HG02623 (cell line): Measurements from ENCODE around the gene SUCLG2.

Source experiments
- ATAC-seq: cut with Tn5 transposase; IDR thresholded peaks from one replicate; pipeline ENCODE4 v1.9.1; 2021; ENCODE audit warnings: moderate library complexity; ENCODE audit not compliant: unreplicated experiment

Gene SUCLG2

DNA sequence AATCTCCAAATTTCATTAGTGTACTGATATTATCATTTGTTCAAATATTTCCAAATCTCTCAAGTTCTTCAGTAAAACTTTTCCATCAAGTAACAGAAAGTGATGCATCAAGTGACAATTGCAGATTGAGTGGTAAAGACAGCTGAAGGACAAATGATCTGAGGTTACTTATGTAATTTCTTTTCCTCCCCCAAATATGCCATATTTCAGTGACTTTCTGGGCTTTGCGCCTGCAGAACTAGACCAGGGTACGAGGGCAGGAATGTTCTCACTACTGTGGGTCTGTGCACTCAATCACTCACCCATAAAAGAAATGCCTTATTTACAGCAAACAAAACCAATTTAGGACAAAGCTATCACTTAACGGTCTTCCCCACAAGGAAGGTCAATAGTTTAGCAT lies 4.7 kb downstream of the SUCLG2 start:
- ATAC-seq: no peak

DNA sequence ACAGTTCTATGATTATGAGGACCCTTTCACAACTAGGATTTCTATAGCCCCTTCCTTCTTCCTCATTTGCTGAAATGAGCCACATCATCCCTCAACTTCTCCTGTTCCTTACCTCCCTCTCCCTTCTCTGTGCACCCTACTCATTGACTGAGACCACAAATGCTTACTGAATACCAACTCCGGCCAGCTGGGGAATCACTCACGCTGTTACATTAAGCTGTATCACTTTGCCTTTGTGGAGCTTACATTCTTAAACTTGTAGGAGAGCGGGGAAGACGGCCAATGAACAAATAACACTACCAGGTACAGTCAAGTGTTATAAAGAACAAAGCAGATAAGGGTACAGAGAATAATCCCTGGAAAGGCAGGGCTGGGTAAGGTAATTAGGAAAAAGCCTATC lies 5.7 kb downstream of the SUCLG2 start:
- no peak for ATAC-seq

DNA sequence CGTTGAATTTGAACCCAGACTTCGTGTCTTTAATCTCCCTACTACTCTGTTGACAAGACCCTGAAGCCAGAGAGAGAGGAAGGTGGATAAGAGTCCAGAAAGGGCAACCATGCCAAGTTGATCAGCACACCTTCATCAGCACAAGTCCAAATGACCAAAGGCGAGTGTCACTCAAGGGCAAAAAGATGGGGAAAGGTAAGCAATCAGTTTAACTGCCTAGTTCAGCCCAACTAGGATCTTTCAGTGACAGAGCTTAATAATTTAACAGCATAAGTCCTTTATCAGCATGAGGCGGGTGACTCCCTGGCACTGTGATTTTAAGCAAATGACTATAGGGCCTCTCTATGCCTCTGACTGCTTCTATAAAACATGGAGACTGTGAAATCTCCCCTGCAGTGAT lies 6.2 kb downstream of the SUCLG2 start:
- ATAC-seq: no peak

DNA sequence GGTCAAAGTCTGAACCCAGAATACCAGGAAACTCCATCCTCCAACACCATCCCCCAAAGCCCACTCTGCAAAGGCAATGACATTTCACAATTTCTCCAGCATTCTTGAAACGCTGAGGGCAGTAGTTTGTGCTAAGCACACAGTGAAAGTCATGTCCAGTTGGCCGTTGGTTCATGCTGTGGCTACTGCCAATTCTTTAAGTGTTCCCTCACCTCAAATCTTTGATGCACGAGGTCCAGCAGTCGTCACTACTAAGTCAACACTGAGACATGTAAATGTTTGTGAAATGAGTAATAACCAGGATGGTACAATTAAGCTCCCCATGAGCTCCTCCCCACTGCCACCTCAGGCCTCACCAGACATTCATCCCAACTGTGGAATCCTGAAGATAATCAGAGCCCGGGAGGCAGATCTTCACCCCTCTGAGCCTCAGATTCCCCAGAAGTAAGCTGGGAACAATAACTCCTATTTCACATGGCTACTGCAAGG lies 7.0 kb downstream of the SUCLG2 start:
- no peak for ATAC-seq

DNA sequence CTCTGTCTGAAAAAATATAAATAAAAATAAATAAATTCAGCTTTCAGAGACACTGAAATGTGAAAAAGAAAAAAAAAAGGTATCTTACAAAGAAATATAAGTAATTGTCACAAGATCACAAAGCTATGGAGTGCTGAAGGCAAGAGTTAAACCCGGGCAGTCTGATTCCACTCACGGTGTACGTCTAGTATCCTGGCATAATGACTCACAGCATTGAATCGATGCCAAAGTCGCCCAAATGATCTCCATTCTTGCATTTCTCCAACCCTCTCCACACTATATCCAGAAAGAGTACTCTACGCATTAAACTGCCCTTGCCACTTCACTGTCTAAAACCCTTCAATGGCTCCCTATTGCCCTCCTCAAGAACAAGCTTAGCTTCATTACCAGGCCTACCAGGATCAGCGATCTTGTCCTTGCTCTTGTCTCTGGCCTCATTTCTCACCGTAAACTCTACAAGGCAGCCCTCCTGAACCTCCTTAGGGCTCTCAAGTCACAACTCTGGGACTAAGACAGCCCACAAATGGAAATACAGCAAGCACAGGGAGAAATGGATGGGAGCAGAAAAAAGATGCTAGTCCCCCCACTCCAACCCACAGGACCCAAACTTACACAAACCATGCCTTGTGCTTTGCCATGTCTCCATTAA lies 7.7 kb downstream of the SUCLG2 start:
- no peak for ATAC-seq

DNA sequence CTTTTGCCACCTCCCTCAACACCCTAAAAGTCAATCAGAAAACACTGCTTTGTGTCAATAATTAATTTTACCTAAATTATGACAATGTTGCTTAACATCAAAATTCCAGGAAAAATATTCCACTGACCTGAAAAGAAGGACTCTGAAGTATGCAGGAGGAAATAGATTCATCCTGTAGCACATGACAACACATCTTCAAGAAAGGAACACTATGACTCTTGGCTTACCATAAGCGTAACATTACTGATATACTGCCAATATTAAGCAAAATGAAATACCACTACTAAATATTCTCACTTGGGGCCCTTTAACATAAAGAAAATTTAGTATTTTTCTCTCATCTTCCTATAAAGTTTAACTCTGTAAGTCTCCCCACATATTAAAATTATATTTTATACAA lies 9.6 kb downstream of the SUCLG2 start:
- no peak for ATAC-seq

DNA sequence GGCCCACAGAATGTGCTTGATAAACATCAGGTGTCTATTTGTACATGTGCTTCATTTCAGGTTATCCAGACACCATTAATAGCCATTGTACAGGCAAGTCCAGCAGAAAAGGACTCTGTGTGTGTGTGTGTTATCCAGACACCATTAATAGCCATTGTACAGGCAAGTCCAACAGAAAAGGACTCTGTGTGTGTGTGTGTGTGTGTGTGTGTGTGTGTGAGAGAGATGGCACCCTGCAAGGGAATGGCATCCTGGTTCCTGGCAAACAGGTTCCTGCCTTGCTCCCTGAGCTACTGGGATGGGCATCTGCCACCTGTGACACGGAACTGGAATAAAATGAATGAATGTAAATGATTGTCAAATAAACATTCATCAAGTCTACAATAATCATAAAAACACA lies 11.7 kb downstream of the SUCLG2 start:
- no peak for ATAC-seq

DNA sequence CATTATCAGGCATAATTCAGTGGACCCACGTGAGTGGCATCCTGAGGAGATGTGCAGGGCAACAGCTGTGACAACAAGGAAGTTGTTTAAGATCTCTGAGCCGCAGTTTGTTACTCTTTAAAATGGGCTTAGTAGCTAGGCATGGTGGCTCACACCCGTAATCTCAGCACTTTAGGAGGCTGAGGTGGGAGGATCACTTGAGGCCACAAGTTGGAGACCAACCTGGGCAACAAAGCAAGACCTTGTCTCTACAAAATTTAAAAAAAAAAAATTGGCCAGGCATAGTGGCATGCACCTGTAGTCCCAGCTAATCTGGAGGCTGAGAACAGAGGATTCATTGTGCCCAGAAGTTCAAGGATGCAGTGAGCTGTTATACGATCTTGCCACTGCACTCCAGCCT lies 12.2 kb downstream of the SUCLG2 start:
- no peak for ATAC-seq

DNA sequence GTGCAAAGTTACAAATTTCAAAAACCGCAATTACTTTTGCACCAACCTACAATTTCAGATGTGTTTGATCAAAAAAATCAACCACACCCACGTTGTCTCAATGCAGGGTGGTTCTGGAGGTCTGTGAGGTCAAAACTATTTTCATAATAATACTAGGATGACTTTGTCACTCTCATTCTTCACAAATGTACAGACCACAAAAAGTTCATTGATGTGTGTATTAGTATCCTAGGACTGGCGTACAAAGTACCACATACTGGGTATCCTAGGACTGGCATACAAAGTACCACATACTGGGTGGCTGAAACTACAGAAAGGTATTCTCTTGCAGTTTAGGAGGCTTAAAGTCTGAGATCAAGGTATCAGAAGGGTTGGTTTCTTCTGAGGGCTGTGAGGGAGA lies 13.0 kb downstream of the SUCLG2 start:
- ATAC-seq: no peak

DNA sequence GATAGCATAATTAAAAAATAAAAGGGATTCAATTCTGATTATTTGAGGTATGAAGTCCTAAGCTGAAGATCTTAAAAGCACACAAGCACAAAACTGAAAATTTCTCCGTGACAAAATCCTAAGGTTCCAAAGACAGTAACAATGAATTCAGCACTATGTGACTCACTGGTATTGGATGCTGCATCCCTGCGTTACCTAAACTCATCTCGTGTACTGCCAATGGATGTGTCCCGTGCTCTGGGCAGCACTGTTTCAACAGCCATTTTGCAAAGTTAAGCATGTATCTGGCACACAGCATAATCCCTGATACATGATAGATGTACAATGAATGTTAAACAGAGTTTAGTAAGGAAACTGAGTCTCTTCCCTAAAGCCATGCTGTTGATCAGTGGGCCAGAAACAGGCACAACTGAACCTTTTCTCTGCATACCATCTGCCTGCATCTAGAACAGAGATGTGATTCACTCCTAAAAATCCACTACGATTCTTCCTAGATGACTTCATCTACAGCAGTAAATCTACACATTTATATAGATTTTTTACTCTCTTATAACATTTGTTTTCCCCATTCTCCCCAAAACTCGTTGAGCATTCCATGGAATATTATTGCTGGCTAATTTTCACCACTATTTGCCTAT lies 14.3 kb downstream of the SUCLG2 start:
- ATAC-seq: no peak

DNA sequence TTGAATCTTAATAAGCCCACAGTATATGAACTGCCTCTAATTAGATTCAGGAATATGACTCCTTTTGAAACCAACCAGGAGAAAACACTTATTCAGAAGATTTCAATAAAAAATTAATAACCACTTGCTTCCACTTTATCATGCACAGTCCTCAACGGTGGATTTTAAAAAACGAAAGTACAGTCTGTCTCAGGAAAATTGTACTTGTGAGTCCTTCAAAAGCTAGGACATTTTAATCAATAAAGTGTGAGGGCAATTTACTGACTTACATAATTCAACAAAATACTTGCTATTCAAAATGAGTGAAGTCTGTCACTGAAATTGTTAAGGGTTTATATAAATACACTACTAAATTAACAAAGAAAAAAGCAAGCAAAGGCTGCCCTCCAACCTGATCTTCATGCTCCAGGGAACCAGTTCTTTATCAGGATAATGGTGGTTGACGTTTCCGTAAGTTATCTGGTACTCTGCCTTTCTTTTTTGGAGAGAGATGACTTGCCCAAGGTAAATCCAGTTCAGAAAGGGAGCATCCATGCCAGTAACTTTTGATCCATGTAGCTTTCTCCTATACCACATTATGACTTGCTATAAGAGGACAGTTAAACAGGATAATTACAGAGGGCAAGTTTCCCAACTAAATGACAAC lies 17.0 kb downstream of the SUCLG2 start:
- ATAC-seq: no peak

DNA sequence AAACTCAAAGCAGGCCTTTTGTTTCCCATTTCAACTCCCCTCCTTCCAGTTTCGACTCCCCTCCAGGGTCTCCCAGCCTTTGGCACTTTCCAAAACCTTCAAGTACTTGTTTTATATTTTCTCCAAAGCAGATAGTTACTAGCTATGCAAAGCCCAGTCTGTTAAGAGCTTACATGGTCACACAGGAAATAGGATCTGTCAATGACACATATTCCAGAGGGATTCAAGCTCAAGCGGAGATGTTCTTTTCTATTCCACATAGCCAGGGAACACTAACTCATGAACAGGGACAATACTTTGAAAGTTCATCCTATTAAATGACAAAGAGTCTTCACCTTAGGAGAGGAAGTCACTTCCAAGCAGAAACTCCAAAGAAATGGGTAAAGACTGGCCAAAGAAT lies 18.6 kb downstream of the SUCLG2 start:
- no peak for ATAC-seq

DNA sequence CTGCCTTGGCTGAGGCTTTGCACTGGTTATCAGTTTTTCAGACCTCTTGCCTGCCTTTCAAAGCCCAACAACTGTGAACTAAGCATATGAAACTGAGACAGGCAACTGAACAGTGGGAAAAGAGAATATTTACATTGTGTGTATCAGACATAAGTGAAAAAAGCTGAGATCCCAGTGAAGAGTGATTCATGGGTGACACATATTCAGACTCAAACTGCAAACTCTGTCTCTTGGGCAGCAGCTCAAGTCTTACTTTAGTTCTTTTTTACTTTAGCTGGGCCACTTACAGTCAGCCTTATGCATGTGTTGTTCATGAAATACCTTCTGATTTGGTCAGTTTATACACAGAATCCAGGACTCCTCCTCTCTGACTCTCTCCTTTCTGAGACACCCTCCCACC lies 19.2 kb downstream of the SUCLG2 start:
- ATAC-seq: no peak

DNA sequence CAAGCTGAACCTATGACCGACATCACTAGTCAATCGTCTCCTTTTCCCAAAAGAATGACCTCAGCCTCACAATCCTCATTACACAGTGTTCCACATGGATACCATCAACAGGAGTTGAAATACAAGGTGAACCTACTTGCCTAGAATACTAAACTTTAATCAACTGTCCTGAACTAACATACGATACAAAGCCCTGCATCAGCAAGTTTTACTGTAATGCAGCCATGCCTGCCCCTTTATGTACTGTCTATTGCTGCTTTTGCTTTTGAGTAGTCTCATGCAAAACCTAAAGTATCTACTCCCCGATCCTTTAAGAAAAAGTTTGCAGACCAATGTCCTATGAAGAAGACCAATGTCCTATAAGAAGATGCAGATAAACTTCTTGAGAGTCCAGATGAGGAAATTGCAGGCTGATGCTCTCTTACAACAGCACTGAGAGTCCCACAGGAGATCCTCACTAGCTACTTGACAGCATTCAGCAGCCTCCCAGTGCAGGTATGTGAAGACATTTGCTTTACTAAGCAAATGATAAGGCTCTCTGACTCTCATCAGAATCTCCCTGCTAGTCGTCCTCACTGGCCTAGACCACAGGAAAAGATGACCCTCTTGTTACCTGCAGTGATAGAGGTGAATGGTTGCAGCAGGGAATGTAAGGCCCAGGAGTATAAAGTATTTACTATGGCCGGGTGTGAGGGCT lies 23.6 kb downstream of the SUCLG2 start:
- no peak for ATAC-seq

DNA sequence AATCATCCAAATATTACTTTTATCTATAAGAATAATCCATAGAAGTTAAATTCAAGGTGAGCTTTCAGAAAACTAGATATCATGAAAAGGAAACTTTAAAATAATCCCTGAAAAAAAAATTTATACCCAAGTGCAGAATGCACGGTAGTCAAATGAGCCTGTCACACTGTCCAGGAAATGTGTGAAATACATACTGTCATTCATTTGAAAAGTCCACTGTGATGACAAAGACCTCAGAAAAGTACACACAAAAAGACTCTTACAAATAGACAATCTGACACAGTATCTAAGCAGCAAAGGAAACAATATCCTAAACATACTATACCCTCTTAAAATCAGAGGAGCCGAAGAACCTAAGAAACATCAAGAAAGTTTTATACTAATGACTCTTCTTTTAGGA lies 29.7 kb downstream of the SUCLG2 start:
- ATAC-seq: no peak

DNA sequence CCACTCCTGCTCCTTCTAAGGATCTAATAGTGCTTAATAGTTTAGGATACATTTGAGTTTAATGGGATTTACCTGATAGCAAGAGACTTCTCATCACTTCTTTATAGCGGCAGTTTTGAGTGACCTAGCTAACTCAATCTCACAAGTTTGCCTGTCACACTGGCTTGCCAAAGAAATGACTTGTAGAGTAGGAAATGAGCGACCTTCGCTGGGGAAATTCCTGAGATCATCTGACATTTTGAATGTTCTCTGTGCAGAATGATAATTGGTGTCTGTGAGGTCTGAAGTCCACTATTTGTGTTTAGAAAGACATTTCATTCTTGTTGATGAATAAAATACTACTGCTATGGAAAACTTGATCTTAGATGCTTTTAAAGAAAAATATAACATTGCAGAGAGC lies 30.3 kb downstream of the SUCLG2 start:
- ATAC-seq: no peak

DNA sequence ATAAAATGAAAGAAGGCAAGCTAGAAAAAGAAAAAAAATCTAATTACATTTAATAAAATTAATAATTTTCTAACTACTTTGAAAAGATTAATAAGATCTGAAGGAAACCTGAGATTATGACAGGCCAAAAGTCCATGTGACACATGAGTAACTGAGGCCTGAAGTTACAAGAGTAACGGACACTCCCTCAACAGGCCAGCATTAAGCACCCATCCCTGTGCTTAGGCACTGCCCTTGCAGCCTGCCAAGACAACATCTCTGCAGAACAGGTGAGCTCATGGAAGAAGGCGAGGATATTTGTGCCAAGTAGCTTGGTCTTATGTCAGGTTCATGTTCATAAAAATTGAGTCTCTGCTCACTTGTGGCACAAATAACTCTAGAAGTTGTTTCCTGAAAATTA lies 31.8 kb downstream of the SUCLG2 start:
- no peak for ATAC-seq

DNA sequence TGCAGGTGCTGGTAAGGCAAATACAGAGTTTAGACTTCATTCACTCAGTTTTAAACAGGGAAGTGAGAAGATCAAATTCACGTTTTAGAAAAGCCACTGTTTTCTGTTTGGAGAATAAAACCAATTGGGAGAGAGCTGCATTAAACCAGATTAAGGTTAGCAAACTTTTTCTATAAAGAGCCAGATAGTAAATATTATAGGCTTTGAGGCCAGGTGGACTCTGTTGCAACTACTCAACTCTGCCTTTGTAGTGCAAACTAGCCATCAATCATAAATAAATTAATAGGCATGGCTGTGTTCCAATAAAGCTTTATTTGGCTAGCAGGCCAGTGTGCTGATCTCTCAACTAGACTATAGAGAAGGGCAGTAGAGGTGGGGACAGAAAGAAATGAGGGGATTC lies 33.5 kb downstream of the SUCLG2 start:
- no peak for ATAC-seq

DNA sequence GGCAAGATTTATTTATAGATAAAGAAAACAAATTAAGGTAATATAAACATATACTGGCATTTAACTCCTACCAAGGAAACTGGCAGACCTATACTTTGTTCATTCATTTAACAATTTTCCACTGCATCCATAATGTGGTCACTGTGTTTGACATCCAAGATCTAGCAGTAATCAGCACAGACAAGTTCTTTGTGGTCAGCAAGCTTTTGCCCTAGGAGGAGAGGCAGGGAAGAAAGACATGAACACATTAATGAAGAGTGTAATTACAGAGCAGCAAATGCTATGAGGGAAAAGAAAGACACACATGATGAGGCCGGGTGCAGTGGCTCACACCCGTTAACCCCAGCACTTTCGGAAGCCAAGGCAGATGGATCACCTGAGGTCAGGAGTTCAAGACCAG lies 34.4 kb downstream of the SUCLG2 start:
- no peak for ATAC-seq

DNA sequence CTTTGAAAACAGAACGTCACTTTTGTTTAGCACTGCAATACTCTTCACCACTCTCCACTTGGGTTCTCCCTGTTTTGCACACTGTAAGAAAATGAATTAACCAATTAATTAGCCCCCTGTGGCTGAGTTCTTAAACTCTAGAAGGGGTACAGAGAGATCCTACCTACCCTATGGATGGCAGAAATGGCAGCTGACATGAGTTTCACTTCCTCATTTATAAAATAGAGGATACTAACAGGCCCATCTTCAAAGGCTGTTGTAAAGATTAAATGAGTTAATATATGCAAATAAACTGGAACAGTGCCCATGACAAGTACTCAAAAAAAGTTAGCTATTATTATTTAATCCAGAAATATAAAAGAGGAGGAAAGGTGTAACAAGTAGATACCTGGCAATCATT lies 36.9 kb downstream of the SUCLG2 start:
- ATAC-seq: peak; percentile 57

DNA sequence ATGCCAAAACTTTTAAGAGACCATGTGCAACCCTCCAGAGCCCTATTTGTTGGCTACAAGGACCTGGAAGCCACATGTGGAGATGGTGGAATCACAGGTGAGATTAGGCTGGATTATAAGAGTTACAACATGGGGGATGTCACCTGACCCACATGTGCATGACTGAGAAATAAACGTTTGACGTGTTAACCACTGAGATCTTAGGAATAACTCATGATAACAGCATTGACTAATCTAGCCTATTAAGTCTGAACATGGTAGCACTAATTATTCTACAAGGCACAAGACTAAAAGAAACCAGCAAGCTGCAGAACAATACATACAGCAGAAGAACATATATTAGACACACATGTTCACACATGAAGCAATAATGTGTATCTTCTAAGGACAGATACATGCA lies 38.4 kb downstream of the SUCLG2 start:
- no peak for ATAC-seq

DNA sequence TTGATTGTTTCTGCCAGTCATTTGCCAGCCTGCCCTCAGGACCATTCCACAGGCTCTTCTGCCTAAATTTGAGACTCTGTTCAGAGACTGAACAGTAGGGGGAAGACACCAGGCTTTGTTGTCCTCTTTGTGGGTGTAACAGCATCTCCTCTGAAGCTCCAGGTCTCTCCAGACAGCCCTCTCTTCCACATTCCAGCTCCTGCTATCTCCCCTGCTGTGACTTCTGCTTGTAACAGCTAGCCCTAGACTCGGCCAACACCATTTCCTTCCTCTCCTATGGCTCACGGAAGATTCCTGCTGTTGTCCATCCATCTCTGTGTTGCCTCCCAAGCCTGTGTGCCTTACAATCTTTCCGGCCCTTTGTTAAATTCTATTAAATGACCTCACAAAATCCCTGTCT lies 40.2 kb downstream of the SUCLG2 start:
- no peak for ATAC-seq
